Ovary (tissue), 9 donors: Measurements from ENCODE around the gene USP46. TPM values are rescaled to one million over a fixed set of nuclear protein-coding genes. Genes with fewer than 3 reads are reported as not detected.

Experiments
- DNase-seq, 5 donors: peaks; one replicate each; pipeline ENCODE4 v3.0.0-alpha.2; 2019 to 2020
- H3K27ac ChIP-seq, 2 donors: fragments of 200-600 bp; one replicate each; pipeline versions ENCODE4 v1.5.1 to v1.8.0; 2019 to 2022
- H3K27me3 ChIP-seq: fragments of 200-600 bp; one replicate; pipeline ENCODE4 v1.8.0; 2022
- H3K36me3 ChIP-seq: fragments of 200-600 bp; sonication (generic); one replicate; pipeline ENCODE4 v1.5.1; 2019
- H3K4me1 ChIP-seq: one replicate; pipeline ENCODE4 v1.8.1; 2013; ENCODE audit warnings: mild to moderate bottlenecking, moderate library complexity; ENCODE audit not compliant: insufficient read depth
- H3K4me3 ChIP-seq: fragments of 200-600 bp; sonication (generic); one replicate; pipeline ENCODE4 v1.5.1; 2017
- H3K9me3 ChIP-seq, 2 donors: fragments of 200-600 bp in 1 of 2; sonication (generic) in 1 of 2; one replicate each; pipeline versions ENCODE4 v1.5.1 to v1.8.1; 2013 to 2019; ENCODE audit warnings: mild to moderate bottlenecking in 1 of 2, moderate library complexity in 1 of 2
- CTCF ChIP-seq, 3 donors: fragments of 450-650 bp in 2 of 3; fragments of 200-600 bp in 1 of 3; IDR thresholded peaks; one replicate each; pipeline versions ENCODE4 v1.5.1 to v1.8.0; 2016 to 2022; ENCODE audit warnings: antibody characterized with exemption in 3 of 3, mild to moderate bottlenecking in 1 of 3
- EP300 ChIP-seq: sonication (generic); formaldehyde crosslinking; IDR thresholded peaks from one replicate; pipeline ENCODE4 v1.6.1; 2017; ENCODE audit warnings: antibody characterized with exemption
- POLR2A ChIP-seq: fragments of 450-650 bp; IDR thresholded peaks from one replicate; pipeline ENCODE4 v1.6.1; 2017; ENCODE audit warnings: antibody characterized with exemption, mild to moderate bottlenecking, moderate library complexity
- WGBS, 3 donors: extraction: QIAGEN DNeasy Blood & Tissue Kit in 1 of 3; methylation state at CpG; one replicate each; pipeline versions ENCODE4 v1.1.5 to v1.1.7; 2013 to 2017; 5-methylcytosine and 5-hydroxymethylcytosine counted together
- intact Hi-C, 4 donors: fragments of 100-400 bp; cut with DNase I; formaldehyde crosslinking; loops; one replicate each; pipeline versions ENCODE4 v1.11.0 to v1.15.1; 2022 to 2023
- polyA plus RNA-seq, 2 donors: library from polyadenylated mRNA; stranded (reverse); fragments of 200-250 nt in 1 of 2; fragments of 350-450 nt in 1 of 2; fragmentation: Illumina TruSeq in 1 of 2; extraction: RNeasy Lipid Tissue Mini Kit (QIAGEN cat#74804) in 1 of 2; gene quantifications; one replicate each; pipeline ENCODE4 v1.2.3, GENCODE V29; 2013 to 2014
- total RNA-seq, 7 donors: library from RNA; depleted of rRNA in 2 of 7; stranded (reverse); fragments of >200 nt in 2 of 7; fragmentation: NEBNext Ultra II Directional in 3 of 7; extraction: Animal tissue kit (Norgen Biotek cat#: 25700) in 3 of 7; gene quantifications; one replicate each; pipeline versions ENCODE4 v1.1.0 to v1.2.4, GENCODE V29; 2016 to 2023
- donor health status: DM: no; HTN: no; CAD: no; lungs with moderate emphysema.
- donor health status: DM: no; HTN: no; CAD: no.
- donor health status: Bipolar disorder and iron deficiency.
- donor health status: DM: yes; HTN: yes; CAD: no.
- donor health status: DM: no; HTN: no; CAD: no.
- donor health status: DM: yes; HTN: yes; CAD: no.

The USP46 gene
- total and polyA plus RNA-seq, 9 donors: 7.6 to 51.6 (median 26.9) TPM

GRCh38 chr4:52579602-52580272 is 79.4 kb downstream of the USP46 start:
- H3K27me3 ChIP-seq: no peaks in the 10 kb centered on the region
- H3K36me3 ChIP-seq: no peaks in the 10 kb centered on the region
- H3K4me3 ChIP-seq: no peak overlapping the region
- H3K27ac ChIP-seq: no peak overlapping the region
- DNase-seq: no peak
- TF ChIP-seq POLR2A: no peak
- no peak for TF ChIP-seq CTCF (IDR thresholded peaks at IDR 0.05)
- no peak for TF ChIP-seq EP300
- intact Hi-C loops: no loop called here
- no peaks in the 10 kb centered on the region for H3K9me3 ChIP-seq
- WGBS, 3 donors: 88 to 93% (median 92%) methylated on average over 4 of the region's 4 CpGs
- no peaks in the 10 kb centered on the region for H3K4me1 ChIP-seq

GRCh38 chr4:52578951-52579350 is 80.2 kb downstream of the USP46 start:
- WGBS, 3 donors: 97 to 100% (median 99%) methylated on average over 2 of the region's 2 CpGs
- Histone ChIP-seq H3K9me3 (no peaks in the 10 kb centered on the region), H3K36me3 (no peaks in the 10 kb centered on the region), H3K27me3 (no peaks in the 10 kb centered on the region), H3K4me3 (no peak overlapping the region), H3K27ac (no peak overlapping the region), H3K4me1 (no peaks in the 10 kb centered on the region)
- DNase-seq: no peak
- intact Hi-C loops: no loop called here
- TF ChIP-seq POLR2A: no peak
- no peak for TF ChIP-seq CTCF (IDR thresholded peaks at IDR 0.05)
- TF ChIP-seq EP300: no peak

GRCh38 chr4:52577624-52577962 is 81.5 kb downstream of the USP46 start:
- TF ChIP-seq POLR2A (no peak), CTCF (IDR thresholded peaks at IDR 0.05) (no peak), EP300 (no peak)

GRCh38 chr4:52576961-52577623 is 82.0 kb downstream of the USP46 start:
- Histone ChIP-seq H3K27me3 (no peaks in the 10 kb centered on the region), H3K27ac (no peak overlapping the region), H3K4me1 (no peaks in the 10 kb centered on the region), H3K36me3 (no peaks in the 10 kb centered on the region), H3K9me3 (no peaks in the 10 kb centered on the region), H3K4me3 (no peak overlapping the region)
- WGBS, 3 donors: 80 to 88% (median 87%) methylated on average over 1 of the region's 1 CpG
- intact Hi-C loops: no loop called here
- no peak for DNase-seq
- TF ChIP-seq POLR2A (no peak), CTCF (IDR thresholded peaks at IDR 0.05) (no peak), EP300 (no peak)

More at GRCh38 chr4:52577624-52577962, 81.5 kb downstream of the USP46 start:
- Histone ChIP-seq H3K27ac (no peak overlapping the region), H3K36me3 (no peaks in the 10 kb centered on the region), H3K4me1 (no peaks in the 10 kb centered on the region), H3K9me3 (no peaks in the 10 kb centered on the region), H3K4me3 (no peak overlapping the region), H3K27me3 (no peaks in the 10 kb centered on the region)
- WGBS, 3 donors: 90 to 92% (median 91%) methylated on average over 4 of the region's 4 CpGs
- intact Hi-C loops: no loop called here
- no peak for DNase-seq
